GM12864 (cell line): ENCODE results near the gene MAP7D2.

Source experiments
- DNase-seq: peaks from one replicate; pipeline ENCODE4 v3.0.0-alpha.2; 2011; ENCODE audit warnings: low read depth
- H3K4me3 ChIP-seq: 2 replicates; pipeline ENCODE4 v1.5.1; 2011; ENCODE audit warnings: mild to moderate bottlenecking, low read depth, low read length, control low read depth
- TF ChIP-seq, protein P1 (sequence below): IDR thresholded peaks from 2 replicates; pipeline ENCODE4 v1.5.1; 2011; ENCODE audit warnings: low read depth, mild to moderate bottlenecking, moderate library complexity, low read length, control low read depth, inconsistent platforms; ENCODE audit errors: missing control alignments

MAP7D2 gene

DNA sequence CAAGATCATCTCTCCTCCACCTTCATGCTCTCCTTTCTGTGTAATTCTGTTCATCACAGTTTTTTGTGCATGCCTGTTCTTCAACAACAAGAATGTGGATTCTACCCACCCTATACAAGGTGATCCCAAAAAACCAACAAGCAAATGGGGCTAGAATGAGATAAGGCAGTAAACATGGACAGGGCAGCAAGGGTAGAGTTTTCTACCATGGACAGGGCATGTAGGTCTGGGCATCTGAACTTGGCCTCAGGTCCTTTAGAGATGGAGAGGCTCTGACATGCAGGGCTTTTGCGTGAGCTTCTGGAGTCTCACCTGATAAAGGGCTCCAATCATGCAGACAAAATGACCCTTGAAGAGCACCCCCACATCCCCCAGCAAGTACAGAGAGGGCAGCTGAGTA is 36.4 kb downstream of the MAP7D2 start:
- no peak for DNase-seq
- TF ChIP-seq, protein P1, sequence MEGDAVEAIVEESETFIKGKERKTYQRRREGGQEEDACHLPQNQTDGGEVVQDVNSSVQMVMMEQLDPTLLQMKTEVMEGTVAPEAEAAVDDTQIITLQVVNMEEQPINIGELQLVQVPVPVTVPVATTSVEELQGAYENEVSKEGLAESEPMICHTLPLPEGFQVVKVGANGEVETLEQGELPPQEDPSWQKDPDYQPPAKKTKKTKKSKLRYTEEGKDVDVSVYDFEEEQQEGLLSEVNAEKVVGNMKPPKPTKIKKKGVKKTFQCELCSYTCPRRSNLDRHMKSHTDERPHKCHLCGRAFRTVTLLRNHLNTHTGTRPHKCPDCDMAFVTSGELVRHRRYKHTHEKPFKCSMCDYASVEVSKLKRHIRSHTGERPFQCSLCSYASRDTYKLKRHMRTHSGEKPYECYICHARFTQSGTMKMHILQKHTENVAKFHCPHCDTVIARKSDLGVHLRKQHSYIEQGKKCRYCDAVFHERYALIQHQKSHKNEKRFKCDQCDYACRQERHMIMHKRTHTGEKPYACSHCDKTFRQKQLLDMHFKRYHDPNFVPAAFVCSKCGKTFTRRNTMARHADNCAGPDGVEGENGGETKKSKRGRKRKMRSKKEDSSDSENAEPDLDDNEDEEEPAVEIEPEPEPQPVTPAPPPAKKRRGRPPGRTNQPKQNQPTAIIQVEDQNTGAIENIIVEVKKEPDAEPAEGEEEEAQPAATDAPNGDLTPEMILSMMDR: no peak
- no peak overlapping the region for H3K4me3 ChIP-seq

DNA sequence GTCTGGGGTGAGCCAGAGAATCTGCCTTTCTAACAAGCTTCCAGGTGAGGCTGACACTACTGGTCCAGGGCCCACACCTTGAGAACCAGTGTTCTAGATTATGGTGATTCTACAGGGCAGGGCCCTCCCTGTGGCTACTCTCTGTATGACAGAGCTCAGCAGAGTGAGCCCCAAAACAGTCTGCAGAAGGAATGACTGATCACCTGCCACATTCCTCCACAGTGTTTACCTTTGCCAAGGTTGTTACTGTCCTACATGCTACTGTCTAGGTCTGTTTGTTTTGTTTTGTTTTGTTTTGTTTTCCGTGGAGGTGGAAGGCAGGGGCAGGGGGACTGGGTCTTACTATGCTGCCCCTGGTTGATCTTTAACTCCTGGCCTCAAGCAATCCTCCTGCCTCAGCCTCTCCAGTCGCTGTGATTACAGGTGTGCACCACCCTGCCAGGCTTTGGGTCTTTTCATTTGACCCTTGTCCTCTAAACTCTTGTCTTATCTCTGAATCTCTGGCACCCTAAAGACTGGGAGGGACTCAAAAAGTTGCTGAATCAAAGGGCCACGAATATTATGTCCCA is 45.1 kb downstream of the MAP7D2 start:
- no peak for DNase-seq
- TF ChIP-seq, protein P1: no peak
- H3K4me3 ChIP-seq: no peak overlapping the region

DNA sequence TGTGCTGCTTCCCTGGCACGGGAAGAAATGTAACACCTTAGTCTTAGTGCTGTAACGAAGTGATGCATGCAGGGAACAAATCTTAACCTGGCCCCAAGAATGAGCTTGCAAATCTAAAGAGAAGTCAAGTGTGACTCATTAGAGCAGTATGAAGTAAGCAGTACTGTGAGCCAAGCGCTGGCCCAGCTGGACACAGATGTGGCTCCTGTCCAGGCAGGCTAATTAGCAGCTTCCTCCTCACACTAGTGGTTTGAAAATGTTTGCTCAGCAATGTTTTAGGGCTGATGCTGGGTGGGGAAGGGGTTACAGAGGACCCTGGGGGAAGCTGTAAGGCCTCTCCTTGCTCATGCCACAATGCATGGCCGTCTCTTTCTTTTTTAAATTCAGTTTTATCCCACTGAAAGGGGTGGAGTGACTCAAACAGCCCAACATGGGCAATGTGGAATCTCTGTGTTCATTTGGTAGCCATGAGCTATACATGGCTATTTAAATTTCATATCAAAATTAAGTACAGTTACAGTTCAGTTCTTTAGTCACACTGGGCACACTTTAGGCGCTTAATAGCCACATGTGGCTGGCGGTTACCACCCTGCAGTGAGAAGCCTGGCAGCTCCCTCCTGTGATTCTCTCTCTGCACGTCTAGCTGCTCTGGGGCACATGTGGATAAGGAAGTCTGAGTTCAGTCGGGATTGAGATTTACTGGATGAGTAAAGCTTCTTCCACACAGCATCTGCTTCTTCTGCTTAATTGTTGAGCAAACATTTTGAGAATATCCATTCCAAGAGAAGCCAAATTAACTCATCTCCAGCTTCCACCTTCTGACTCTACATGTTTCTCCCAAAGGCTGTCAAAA is 48.8 kb downstream of the MAP7D2 start:
- no peak overlapping the region for H3K4me3 ChIP-seq
- DNase-seq: no peak
- TF ChIP-seq, protein P1: no peak

DNA sequence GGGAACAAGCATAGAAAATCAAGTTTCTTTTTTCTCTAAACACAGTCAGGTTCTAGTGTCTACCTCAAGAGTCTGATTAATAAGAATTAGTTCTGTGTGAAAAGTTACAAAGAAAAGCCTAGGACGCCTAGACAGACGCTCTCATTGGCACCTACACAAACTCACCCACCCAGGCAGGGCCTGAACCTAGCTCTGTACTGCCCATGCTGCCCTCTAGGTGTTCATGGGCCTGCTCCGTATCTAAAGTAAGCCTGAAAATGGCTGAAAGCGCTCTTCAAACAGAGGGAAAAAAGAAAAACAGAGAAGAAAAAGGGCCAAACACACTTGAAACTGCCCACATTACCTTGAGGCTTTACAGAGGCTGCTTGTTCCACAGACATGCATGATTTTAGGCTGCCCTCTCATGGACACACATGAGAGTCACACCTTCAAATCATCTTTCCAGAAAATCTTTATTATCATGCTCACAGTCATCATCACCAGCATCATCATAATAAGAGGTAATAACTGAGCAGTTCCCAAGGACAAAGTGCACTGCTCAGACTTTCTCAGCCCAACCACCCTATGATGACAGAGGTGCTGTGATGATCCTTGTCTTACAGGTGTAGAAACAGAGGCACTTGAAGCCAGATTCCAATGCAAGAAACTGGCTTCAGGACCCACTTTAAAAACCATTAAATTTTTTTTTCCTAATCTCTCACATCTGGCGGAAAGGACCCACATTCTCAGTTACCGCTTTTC is 49.6 kb downstream of the MAP7D2 start:
- no peak overlapping the region for H3K4me3 ChIP-seq
- DNase-seq: no peak

DNA sequence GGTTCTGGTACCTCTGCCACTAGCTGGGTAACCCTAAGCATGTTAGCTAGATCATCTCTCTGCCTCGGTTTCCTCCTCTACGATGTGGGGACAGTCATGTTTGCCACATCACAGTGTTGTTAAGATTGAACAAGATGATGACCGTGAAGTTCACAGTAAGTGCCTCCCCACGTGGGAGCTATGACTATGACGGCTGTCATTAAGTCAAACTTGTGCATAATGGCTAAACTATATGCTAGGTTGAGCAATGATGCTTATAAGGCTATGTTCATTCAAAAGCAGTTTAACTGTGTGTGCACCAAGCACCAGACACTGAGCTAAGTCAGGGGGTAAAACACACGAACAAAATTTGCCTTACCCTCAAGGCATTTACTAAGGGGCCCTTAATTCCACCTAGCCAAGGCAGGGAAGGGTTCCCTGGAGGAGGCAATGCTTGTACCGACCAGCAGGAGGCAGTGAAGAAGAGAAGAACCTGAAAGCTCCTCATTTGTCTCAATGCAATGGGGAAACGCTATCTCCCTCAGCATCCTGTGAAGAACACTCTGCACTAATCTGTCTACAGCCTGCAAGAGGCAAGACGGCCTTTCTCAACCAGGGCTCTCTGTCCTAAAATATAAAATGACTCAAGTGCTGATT is 52.9 kb downstream of the MAP7D2 start:
- no peak for DNase-seq
- H3K4me3 ChIP-seq: no peak overlapping the region
- TF ChIP-seq, protein P1: peak; percentile 57

More for the DNA sequence above, 49.6 kb downstream of the MAP7D2 start:
- TF ChIP-seq, protein P1: peak; percentile 53

DNA sequence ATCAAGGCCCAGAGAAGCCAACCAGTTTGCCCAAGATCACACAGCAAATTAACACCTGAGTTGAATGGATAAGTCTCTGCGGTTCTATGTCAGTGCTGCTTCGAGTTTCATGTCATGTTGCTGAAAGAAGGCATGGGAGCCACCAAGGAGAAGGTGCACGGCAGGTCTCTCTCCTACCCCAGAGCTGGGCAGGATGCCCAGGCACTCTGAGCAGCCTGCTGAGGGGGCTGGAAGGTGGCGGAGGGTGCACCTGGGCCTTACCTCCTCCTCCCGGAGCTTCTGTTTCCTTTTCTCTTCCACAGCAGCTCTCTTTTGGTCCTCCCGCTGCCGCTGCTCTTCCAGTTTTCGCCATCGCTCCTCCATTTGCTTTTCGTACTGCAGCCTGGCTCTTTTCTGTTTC is 53.6 kb downstream of the MAP7D2 start:
- no peak for DNase-seq
- no peak overlapping the region for H3K4me3 ChIP-seq
- TF ChIP-seq, protein P1: no peak
